HEK293 (cell line): ENCODE data around the gene PEPD.

Source experiments
- KLF10 ChIP-seq: fragments of 450-650 bp; IDR thresholded peaks from 2 replicates; pipeline ENCODE4 v1.5.1; 2018; ENCODE audit warnings: missing biosample characterization, mild to moderate bottlenecking, missing genetic modification characterization
- MYNN ChIP-seq: fragments of 450-650 bp; formaldehyde crosslinking; IDR thresholded peaks from 2 replicates; pipeline ENCODE4 v1.5.1; 2016; ENCODE audit warnings: missing biosample characterization, missing genetic modification characterization, borderline replicate concordance
- SCRT1 ChIP-seq: fragments of 450-650 bp; formaldehyde crosslinking; IDR thresholded peaks from 2 replicates; pipeline ENCODE4 v1.5.1; 2016; ENCODE audit warnings: missing biosample characterization, missing genetic modification characterization, borderline replicate concordance
- ZFHX2 ChIP-seq: fragments of 450-650 bp; formaldehyde crosslinking; conservative IDR thresholded peaks from 2 replicates; pipeline ENCODE4 v1.5.1; 2016; ENCODE audit warnings: missing biosample characterization, missing genetic modification characterization
- ZFP3 ChIP-seq: fragments of 450-650 bp; formaldehyde crosslinking; IDR thresholded peaks from 2 replicates; pipeline ENCODE4 v1.5.1; 2016; ENCODE audit warnings: low read depth, missing biosample characterization, missing genetic modification characterization
- ZNF10 ChIP-seq: fragments of 450-650 bp; formaldehyde crosslinking; IDR thresholded peaks from 2 replicates; pipeline ENCODE4 v1.5.1; 2017; ENCODE audit warnings: missing biosample characterization, missing genetic modification characterization
- ZNF2 ChIP-seq: fragments of 450-650 bp; formaldehyde crosslinking; IDR thresholded peaks from 2 replicates; pipeline ENCODE4 v1.5.1; 2016; ENCODE audit warnings: missing biosample characterization, missing genetic modification characterization
- ZNF214 ChIP-seq: fragments of 450-650 bp; formaldehyde crosslinking; IDR thresholded peaks from 2 replicates; pipeline ENCODE4 v1.5.1; 2017; ENCODE audit warnings: missing biosample characterization, mild to moderate bottlenecking, missing genetic modification characterization, borderline replicate concordance
- ZNF221 ChIP-seq: fragments of 450-650 bp; formaldehyde crosslinking; IDR thresholded peaks from 2 replicates; pipeline ENCODE4 v1.5.1; 2017; ENCODE audit warnings: missing biosample characterization, missing genetic modification characterization, borderline replicate concordance
- ZNF24 ChIP-seq: fragments of 450-650 bp; formaldehyde crosslinking; IDR thresholded peaks from 2 replicates; pipeline ENCODE4 v1.5.1; 2016; ENCODE audit warnings: missing biosample characterization, missing genetic modification characterization
- ZNF302 ChIP-seq: fragments of 450-650 bp; formaldehyde crosslinking; IDR thresholded peaks from 2 replicates; pipeline ENCODE4 v1.5.1; 2016; ENCODE audit warnings: missing biosample characterization, missing genetic modification characterization, low read depth
- ZNF311 ChIP-seq: fragments of 450-650 bp; formaldehyde crosslinking; IDR thresholded peaks from 2 replicates; pipeline ENCODE4 v1.5.1; 2017; ENCODE audit warnings: missing biosample characterization, missing genetic modification characterization, borderline replicate concordance
- ZNF350 ChIP-seq: fragments of 450-650 bp; formaldehyde crosslinking; IDR thresholded peaks from 2 replicates; pipeline ENCODE4 v1.5.0; 2017; ENCODE audit warnings: missing biosample characterization, mild to moderate bottlenecking, missing genetic modification characterization
- ZNF473 ChIP-seq: fragments of 450-650 bp; formaldehyde crosslinking; IDR thresholded peaks from 2 replicates; pipeline ENCODE4 v1.5.1; 2017; ENCODE audit warnings: missing biosample characterization, missing genetic modification characterization
- ZNF48 ChIP-seq: fragments of 450-650 bp; formaldehyde crosslinking; IDR thresholded peaks from 2 replicates; pipeline ENCODE4 v1.5.1; 2016; ENCODE audit warnings: missing biosample characterization, missing genetic modification characterization
- ZNF549 ChIP-seq: fragments of 450-650 bp; IDR thresholded peaks from 2 replicates; pipeline ENCODE4 v1.5.1; 2018; ENCODE audit warnings: missing biosample characterization, missing genetic modification characterization, mild to moderate bottlenecking, inconsistent platforms, moderate library complexity
- ZNF555 ChIP-seq: fragments of 450-650 bp; formaldehyde crosslinking; conservative IDR thresholded peaks from 2 replicates; pipeline ENCODE4 v1.5.1; 2017; ENCODE audit warnings: missing biosample characterization, mild to moderate bottlenecking, missing genetic modification characterization, inconsistent platforms
- ZNF558 ChIP-seq: fragments of 450-650 bp; formaldehyde crosslinking; IDR thresholded peaks from 2 replicates; pipeline ENCODE4 v1.5.1; 2016; ENCODE audit warnings: missing biosample characterization, missing genetic modification characterization
- ZNF610 ChIP-seq: fragments of 450-650 bp; formaldehyde crosslinking; IDR thresholded peaks from 2 replicates; pipeline ENCODE4 v1.5.1; 2016; ENCODE audit warnings: missing biosample characterization, missing genetic modification characterization, borderline replicate concordance
- ZNF629 ChIP-seq: fragments of 450-650 bp; formaldehyde crosslinking; IDR thresholded peaks from 2 replicates; pipeline ENCODE4 v1.5.1; 2017; ENCODE audit warnings: missing biosample characterization, missing genetic modification characterization
- ZNF677 ChIP-seq: fragments of 450-650 bp; IDR thresholded peaks from 2 replicates; pipeline ENCODE4 v1.5.0; 2018; ENCODE audit warnings: missing biosample characterization, mild to moderate bottlenecking, missing genetic modification characterization, moderate library complexity
- ZNF76 ChIP-seq: fragments of 450-650 bp; formaldehyde crosslinking; IDR thresholded peaks from 2 replicates; pipeline ENCODE4; 2016; ENCODE audit warnings: low read depth, missing biosample characterization, missing genetic modification characterization, borderline replicate concordance
- ZNF776 ChIP-seq: fragments of 450-650 bp; formaldehyde crosslinking; IDR thresholded peaks from 2 replicates; pipeline ENCODE4 v1.5.0; 2017; ENCODE audit warnings: missing biosample characterization, missing genetic modification characterization, borderline replicate concordance
- ZNF792 ChIP-seq: fragments of 450-650 bp; formaldehyde crosslinking; IDR thresholded peaks from 2 replicates; pipeline ENCODE4 v1.5.1; 2016; ENCODE audit warnings: missing biosample characterization, missing genetic modification characterization
- TF ChIP-seq, protein P1 (sequence below): fragments of 450-650 bp; formaldehyde crosslinking; IDR thresholded peaks from 2 replicates; pipeline ENCODE4 v1.5.1; 2016; ENCODE audit warnings: missing biosample characterization, missing genetic modification characterization
- TF ChIP-seq, protein P2 (sequence below): fragments of 450-650 bp; formaldehyde crosslinking; conservative IDR thresholded peaks from 2 replicates; pipeline ENCODE4 v1.5.1; 2016; ENCODE audit warnings: low read depth, missing biosample characterization, missing genetic modification characterization
- TF ChIP-seq, protein P3 (sequence below): fragments of 450-650 bp; formaldehyde crosslinking; IDR thresholded peaks from 2 replicates; pipeline ENCODE4 v1.5.1; 2016; ENCODE audit warnings: missing biosample characterization, missing genetic modification characterization
- TF ChIP-seq, protein P4 (sequence below): fragments of 450-650 bp; formaldehyde crosslinking; IDR thresholded peaks from 2 replicates; pipeline ENCODE4 v1.5.1; 2016; ENCODE audit warnings: missing biosample characterization, missing genetic modification characterization, borderline replicate concordance
- TF ChIP-seq, protein P5 (sequence below): fragments of 450-650 bp; formaldehyde crosslinking; IDR thresholded peaks from 2 replicates; pipeline ENCODE4 v1.5.1; 2016; ENCODE audit warnings: missing biosample characterization, missing genetic modification characterization

The PEPD gene

DNA sequence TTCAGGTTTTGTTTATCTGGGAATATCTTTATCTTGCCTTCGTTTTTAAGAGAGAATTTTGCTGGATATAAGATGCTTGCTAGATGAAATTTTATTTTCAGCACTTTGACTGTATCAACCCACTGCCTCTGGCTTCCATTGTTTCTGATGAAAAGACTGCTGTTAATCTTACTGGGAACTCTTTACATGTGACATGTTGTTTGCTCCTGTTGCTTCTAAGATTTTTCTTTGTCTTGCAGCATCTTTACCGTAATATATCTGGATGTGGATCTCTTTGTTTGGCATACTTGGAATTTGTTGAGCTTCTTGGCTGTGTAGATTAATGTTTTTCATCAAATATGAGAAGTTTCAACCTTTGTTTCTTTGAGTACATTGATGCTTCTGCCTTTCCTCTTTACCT is 166.1 kb downstream of the PEPD start (continued):
- TF ChIP-seq, protein P1, sequence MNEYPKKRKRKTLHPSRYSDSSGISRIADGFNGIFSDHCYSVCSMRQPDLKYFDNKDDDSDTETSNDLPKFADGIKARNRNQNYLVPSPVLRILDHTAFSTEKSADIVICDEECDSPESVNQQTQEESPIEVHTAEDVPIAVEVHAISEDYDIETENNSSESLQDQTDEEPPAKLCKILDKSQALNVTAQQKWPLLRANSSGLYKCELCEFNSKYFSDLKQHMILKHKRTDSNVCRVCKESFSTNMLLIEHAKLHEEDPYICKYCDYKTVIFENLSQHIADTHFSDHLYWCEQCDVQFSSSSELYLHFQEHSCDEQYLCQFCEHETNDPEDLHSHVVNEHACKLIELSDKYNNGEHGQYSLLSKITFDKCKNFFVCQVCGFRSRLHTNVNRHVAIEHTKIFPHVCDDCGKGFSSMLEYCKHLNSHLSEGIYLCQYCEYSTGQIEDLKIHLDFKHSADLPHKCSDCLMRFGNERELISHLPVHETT (tag by site-specific recombination): no peak
- TF ChIP-seq ZNF311: no peak
- no peak for TF ChIP-seq KLF10 (tag by site-specific recombination)
- TF ChIP-seq, protein P2, sequence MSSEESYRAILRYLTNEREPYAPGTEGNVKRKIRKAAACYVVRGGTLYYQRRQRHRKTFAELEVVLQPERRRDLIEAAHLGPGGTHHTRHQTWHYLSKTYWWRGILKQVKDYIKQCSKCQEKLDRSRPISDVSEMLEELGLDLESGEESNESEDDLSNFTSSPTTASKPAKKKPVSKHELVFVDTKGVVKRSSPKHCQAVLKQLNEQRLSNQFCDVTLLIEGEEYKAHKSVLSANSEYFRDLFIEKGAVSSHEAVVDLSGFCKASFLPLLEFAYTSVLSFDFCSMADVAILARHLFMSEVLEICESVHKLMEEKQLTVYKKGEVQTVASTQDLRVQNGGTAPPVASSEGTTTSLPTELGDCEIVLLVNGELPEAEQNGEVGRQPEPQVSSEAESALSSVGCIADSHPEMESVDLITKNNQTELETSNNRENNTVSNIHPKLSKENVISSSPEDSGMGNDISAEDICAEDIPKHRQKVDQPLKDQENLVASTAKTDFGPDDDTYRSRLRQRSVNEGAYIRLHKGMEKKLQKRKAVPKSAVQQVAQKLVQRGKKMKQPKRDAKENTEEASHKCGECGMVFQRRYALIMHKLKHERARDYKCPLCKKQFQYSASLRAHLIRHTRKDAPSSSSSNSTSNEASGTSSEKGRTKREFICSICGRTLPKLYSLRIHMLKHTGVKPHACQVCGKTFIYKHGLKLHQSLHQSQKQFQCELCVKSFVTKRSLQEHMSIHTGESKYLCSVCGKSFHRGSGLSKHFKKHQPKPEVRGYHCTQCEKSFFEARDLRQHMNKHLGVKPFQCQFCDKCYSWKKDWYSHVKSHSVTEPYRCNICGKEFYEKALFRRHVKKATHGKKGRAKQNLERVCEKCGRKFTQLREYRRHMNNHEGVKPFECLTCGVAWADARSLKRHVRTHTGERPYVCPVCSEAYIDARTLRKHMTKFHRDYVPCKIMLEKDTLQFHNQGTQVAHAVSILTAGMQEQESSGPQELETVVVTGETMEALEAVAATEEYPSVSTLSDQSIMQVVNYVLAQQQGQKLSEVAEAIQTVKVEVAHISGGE: peak; percentile 71
- TF ChIP-seq ZNF555 (tag by site-specific recombination): no peak
- TF ChIP-seq ZNF473 (tag by site-specific recombination): no peak
- TF ChIP-seq ZNF792: no peak
- TF ChIP-seq ZNF214 (tag by site-specific recombination): no peak
- peak; percentile 96 for TF ChIP-seq ZNF610 (tag by site-specific recombination)
- TF ChIP-seq ZNF549 (tag by site-specific recombination): peak; percentile 69
- TF ChIP-seq ZNF10 (tag by site-specific recombination): no peak
- TF ChIP-seq ZNF76 (tag by site-specific recombination): no peak
- TF ChIP-seq, protein P3, sequence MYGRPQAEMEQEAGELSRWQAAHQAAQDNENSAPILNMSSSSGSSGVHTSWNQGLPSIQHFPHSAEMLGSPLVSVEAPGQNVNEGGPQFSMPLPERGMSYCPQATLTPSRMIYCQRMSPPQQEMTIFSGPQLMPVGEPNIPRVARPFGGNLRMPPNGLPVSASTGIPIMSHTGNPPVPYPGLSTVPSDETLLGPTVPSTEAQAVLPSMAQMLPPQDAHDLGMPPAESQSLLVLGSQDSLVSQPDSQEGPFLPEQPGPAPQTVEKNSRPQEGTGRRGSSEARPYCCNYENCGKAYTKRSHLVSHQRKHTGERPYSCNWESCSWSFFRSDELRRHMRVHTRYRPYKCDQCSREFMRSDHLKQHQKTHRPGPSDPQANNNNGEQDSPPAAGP (tag by site-specific recombination): no peak
- TF ChIP-seq ZNF221 (tag by site-specific recombination): no peak
- TF ChIP-seq ZNF302 (tag by site-specific recombination): no peak
- TF ChIP-seq, protein P4, sequence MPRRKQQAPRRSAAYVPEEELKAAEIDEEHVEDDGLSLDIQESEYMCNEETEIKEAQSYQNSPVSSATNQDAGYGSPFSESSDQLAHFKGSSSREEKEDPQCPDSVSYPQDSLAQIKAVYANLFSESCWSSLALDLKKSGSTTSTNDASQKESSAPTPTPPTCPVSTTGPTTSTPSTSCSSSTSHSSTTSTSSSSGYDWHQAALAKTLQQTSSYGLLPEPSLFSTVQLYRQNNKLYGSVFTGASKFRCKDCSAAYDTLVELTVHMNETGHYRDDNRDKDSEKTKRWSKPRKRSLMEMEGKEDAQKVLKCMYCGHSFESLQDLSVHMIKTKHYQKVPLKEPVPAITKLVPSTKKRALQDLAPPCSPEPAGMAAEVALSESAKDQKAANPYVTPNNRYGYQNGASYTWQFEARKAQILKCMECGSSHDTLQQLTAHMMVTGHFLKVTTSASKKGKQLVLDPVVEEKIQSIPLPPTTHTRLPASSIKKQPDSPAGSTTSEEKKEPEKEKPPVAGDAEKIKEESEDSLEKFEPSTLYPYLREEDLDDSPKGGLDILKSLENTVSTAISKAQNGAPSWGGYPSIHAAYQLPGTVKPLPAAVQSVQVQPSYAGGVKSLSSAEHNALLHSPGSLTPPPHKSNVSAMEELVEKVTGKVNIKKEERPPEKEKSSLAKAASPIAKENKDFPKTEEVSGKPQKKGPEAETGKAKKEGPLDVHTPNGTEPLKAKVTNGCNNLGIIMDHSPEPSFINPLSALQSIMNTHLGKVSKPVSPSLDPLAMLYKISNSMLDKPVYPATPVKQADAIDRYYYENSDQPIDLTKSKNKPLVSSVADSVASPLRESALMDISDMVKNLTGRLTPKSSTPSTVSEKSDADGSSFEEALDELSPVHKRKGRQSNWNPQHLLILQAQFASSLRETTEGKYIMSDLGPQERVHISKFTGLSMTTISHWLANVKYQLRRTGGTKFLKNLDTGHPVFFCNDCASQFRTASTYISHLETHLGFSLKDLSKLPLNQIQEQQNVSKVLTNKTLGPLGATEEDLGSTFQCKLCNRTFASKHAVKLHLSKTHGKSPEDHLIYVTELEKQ: no peak
- no peak for TF ChIP-seq ZNF629 (tag by site-specific recombination)
- no peak for TF ChIP-seq ZNF24 (tag by site-specific recombination)
- no peak for TF ChIP-seq ZNF48 (tag by site-specific recombination)
- TF ChIP-seq, protein P5, sequence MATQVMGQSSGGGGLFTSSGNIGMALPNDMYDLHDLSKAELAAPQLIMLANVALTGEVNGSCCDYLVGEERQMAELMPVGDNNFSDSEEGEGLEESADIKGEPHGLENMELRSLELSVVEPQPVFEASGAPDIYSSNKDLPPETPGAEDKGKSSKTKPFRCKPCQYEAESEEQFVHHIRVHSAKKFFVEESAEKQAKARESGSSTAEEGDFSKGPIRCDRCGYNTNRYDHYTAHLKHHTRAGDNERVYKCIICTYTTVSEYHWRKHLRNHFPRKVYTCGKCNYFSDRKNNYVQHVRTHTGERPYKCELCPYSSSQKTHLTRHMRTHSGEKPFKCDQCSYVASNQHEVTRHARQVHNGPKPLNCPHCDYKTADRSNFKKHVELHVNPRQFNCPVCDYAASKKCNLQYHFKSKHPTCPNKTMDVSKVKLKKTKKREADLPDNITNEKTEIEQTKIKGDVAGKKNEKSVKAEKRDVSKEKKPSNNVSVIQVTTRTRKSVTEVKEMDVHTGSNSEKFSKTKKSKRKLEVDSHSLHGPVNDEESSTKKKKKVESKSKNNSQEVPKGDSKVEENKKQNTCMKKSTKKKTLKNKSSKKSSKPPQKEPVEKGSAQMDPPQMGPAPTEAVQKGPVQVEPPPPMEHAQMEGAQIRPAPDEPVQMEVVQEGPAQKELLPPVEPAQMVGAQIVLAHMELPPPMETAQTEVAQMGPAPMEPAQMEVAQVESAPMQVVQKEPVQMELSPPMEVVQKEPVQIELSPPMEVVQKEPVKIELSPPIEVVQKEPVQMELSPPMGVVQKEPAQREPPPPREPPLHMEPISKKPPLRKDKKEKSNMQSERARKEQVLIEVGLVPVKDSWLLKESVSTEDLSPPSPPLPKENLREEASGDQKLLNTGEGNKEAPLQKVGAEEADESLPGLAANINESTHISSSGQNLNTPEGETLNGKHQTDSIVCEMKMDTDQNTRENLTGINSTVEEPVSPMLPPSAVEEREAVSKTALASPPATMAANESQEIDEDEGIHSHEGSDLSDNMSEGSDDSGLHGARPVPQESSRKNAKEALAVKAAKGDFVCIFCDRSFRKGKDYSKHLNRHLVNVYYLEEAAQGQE: no peak
- TF ChIP-seq ZNF558 (tag by site-specific recombination): peak; percentile 87
- 0 out of 2 replicates have a peak, but pooled peaks have one; percentile 38 for TF ChIP-seq ZNF350 (tag by site-specific recombination)
- no peak for TF ChIP-seq ZFHX2
- no peak for TF ChIP-seq ZNF776 (tag by site-specific recombination)
- TF ChIP-seq MYNN (tag by site-specific recombination): no peak
- TF ChIP-seq ZFP3 (tag by site-specific recombination): no peak
- peak; percentile 85 for TF ChIP-seq SCRT1 (tag by site-specific recombination)
- no peak for TF ChIP-seq ZNF677 (tag by site-specific recombination)
- TF ChIP-seq ZNF2 (tag by site-specific recombination): no peak
